Mesenchymal stem cell (in vitro differentiated cells and primary cell): ENCODE data around the gene HEXIM1.

Experiments used
- DNase-seq: peaks from one replicate; pipeline ENCODE4 v3.0.0-alpha.2; 2013
- H2AFZ ChIP-seq: one replicate; pipeline ENCODE4 v1.6.1; 2013; ENCODE audit warnings: low read depth, mild to moderate bottlenecking, control low read depth, inconsistent platforms, low read length, moderate library complexity
- H2AK5ac ChIP-seq: 2 replicates; pipeline ENCODE4 v1.6.1; 2013; ENCODE audit warnings: low read length, moderate library complexity, mild to moderate bottlenecking, inconsistent platforms; ENCODE audit not compliant: severe bottlenecking
- H2BK120ac ChIP-seq: one replicate; pipeline ENCODE4 v1.6.1; 2013; ENCODE audit warnings: low read depth, mild to moderate bottlenecking, inconsistent platforms, low read length, moderate library complexity
- H2BK12ac ChIP-seq, 2 experiments: one replicate each; pipeline ENCODE4 v1.6.1; 2013; ENCODE audit warnings: inconsistent platforms in 2 of 2, low read length in 2 of 2, mild to moderate bottlenecking in 2 of 2, moderate library complexity in 2 of 2, control low read depth in 1 of 2
- H2BK15ac ChIP-seq: one replicate; pipeline ENCODE4 v1.6.1; 2013; ENCODE audit warnings: mild to moderate bottlenecking, low read depth, inconsistent platforms; ENCODE audit not compliant: poor library complexity, severe bottlenecking
- H2BK5ac ChIP-seq: 2 replicates; pipeline ENCODE4 v1.6.1; 2013; ENCODE audit warnings: low read depth, mild to moderate bottlenecking, low read length, control low read depth, inconsistent platforms; ENCODE audit not compliant: poor library complexity, severe bottlenecking
- H3K14ac ChIP-seq, 2 experiments: one replicate each; pipeline ENCODE4 v1.6.1; 2013; ENCODE audit warnings: inconsistent platforms in 2 of 2, low read length in 2 of 2, control low read depth in 1 of 2, mild to moderate bottlenecking in 1 of 2, moderate library complexity in 1 of 2
- H3K18ac ChIP-seq, 2 experiments: one replicate each; pipeline ENCODE4 v1.6.1; 2013; ENCODE audit warnings: inconsistent platforms in 2 of 2, low read length in 2 of 2, control low read depth in 1 of 2, low read depth in 1 of 2, mild to moderate bottlenecking in 1 of 2
- H3K23ac ChIP-seq, 2 experiments: one replicate each; pipeline ENCODE4 v1.6.1; 2013; ENCODE audit warnings: inconsistent platforms in 2 of 2, low read length in 2 of 2, mild to moderate bottlenecking in 2 of 2, moderate library complexity in 2 of 2, control low read depth in 1 of 2
- H3K27ac ChIP-seq: 2 replicates; pipeline ENCODE4 v1.5.1; 2013; ENCODE audit warnings: mild to moderate bottlenecking, moderate library complexity, low read length, control low read depth, inconsistent platforms; ENCODE audit not compliant: poor library complexity, severe bottlenecking
- H3K27me3 ChIP-seq, 2 experiments: 2 replicates each; pipeline versions ENCODE4 v1.6.1 to v1.7.0; 2013; ENCODE audit warnings: low read length in 2 of 2, mild to moderate bottlenecking in 2 of 2, moderate library complexity in 2 of 2, control low read depth in 1 of 2, inconsistent platforms in 1 of 2; ENCODE audit not compliant: control insufficient read depth in 1 of 2, insufficient read depth in 1 of 2
- H3K36me3 ChIP-seq, 2 experiments: 2 replicates each; pipeline versions ENCODE4 v1.6.1 to v1.7.0; 2013; ENCODE audit warnings: low read length in 2 of 2, control low read depth in 1 of 2, inconsistent platforms in 1 of 2, low read depth in 1 of 2, mild to moderate bottlenecking in 1 of 2; ENCODE audit not compliant: insufficient read depth in 2 of 2, control insufficient read depth in 1 of 2
- H3K4ac ChIP-seq, 2 experiments: one replicate each; pipeline ENCODE4 v1.6.1; 2013; ENCODE audit warnings: inconsistent platforms in 2 of 2, low read length in 2 of 2, mild to moderate bottlenecking in 2 of 2, moderate library complexity in 2 of 2, control low read depth in 1 of 2, low read depth in 1 of 2
- H3K4me1 ChIP-seq: 2 replicates; pipeline ENCODE4 v1.6.1; 2013; ENCODE audit warnings: low read depth, low read length, control low read depth; ENCODE audit not compliant: control insufficient read depth, insufficient read depth
- H3K4me2 ChIP-seq: 2 replicates; pipeline ENCODE4 v1.6.1; 2013; ENCODE audit warnings: low read length, mild to moderate bottlenecking, inconsistent platforms; ENCODE audit not compliant: poor library complexity, severe bottlenecking
- H3K4me3 ChIP-seq, 2 experiments: 2 replicates each; pipeline versions ENCODE4 v1.5.1 to v1.7.0; 2013; ENCODE audit warnings: low read length in 2 of 2, mild to moderate bottlenecking in 2 of 2, control low read depth in 1 of 2, low read depth in 1 of 2; ENCODE audit not compliant: insufficient read depth in 1 of 2
- H3K79me1 ChIP-seq: replicated peaks from 2 replicates; pipeline ENCODE4 v1.6.1; 2013; ENCODE audit warnings: mild to moderate bottlenecking, control low read depth, low read length, inconsistent platforms; ENCODE audit not compliant: poor library complexity, severe bottlenecking
- H3K9ac ChIP-seq: 2 replicates; pipeline ENCODE4 v1.7.0; 2013; ENCODE audit warnings: mild to moderate bottlenecking, low read length, moderate library complexity
- H3K9me3 ChIP-seq: 2 replicates; pipeline ENCODE4 v1.7.0; 2013; ENCODE audit warnings: mild to moderate bottlenecking, low read length; ENCODE audit not compliant: control insufficient read depth
- H4K8ac ChIP-seq: one replicate; pipeline ENCODE4 v1.6.1; 2013; ENCODE audit warnings: inconsistent platforms, mild to moderate bottlenecking, low read length, moderate library complexity
- H4K91ac ChIP-seq: one replicate; pipeline ENCODE4 v1.6.1; 2013; ENCODE audit warnings: mild to moderate bottlenecking, low read length, inconsistent platforms
- WGBS: methylation state at CpG from one replicate; pipeline ENCODE4 v1.1.7; 2013; ENCODE audit warnings: mixed read lengths; 5-methylcytosine and 5-hydroxymethylcytosine counted together

HEXIM1 gene

GRCh38 chr17:45117334-45117733 is 30.9 kb upstream of the HEXIM1 start:
- H3K4me2 ChIP-seq, result no peak overlapping the region
- no peak overlapping the region for H3K23ac ChIP-seq
- H3K27me3 ChIP-seq, result no peaks in the 10 kb centered on the region
- H3K4me3 ChIP-seq, result no peak overlapping the region
- peaks cover 51 to 79% of the 10 kb centered on the region in 2 experiments for H3K36me3 ChIP-seq
- no peak overlapping the region for H3K14ac ChIP-seq
- no peak overlapping the region for H4K91ac ChIP-seq
- H2AFZ ChIP-seq, result no peak overlapping the region
- WGBS, result 95% methylated on average over 4 of the region's 4 CpGs
- H2AK5ac ChIP-seq, result no peak overlapping the region
- H2BK15ac ChIP-seq, result no peak overlapping the region
- DNase-seq, result no peak
- H4K8ac ChIP-seq, result no peak overlapping the region
- no peak overlapping the region for H3K9ac ChIP-seq
- H3K27ac ChIP-seq, result no peak overlapping the region
- H2BK120ac ChIP-seq, result no peak overlapping the region
- H3K4me1 ChIP-seq, result peaks cover 32% of the 10 kb centered on the region
- no peak overlapping the region for H2BK12ac ChIP-seq
- H3K79me1 ChIP-seq, result peaks cover 43% of the 10 kb centered on the region
- no peak overlapping the region for H3K4ac ChIP-seq
- no peaks in the 10 kb centered on the region for H3K9me3 ChIP-seq
- H3K18ac ChIP-seq, result no peak overlapping the region
- no peak overlapping the region for H2BK5ac ChIP-seq

GRCh38 chr17:45117848-45118646 is 30.2 kb upstream of the HEXIM1 start:
- Histone ChIP-seq H3K79me1 (peaks cover 39% of the 10 kb centered on the region), H3K9me3 (no peaks in the 10 kb centered on the region), H3K4me3 (no peak overlapping the region), H3K36me3 (peaks cover 44 to 72% of the 10 kb centered on the region in 2 experiments), H3K4me2 (no peak overlapping the region), H3K18ac (no peak overlapping the region), H3K4me1 (peaks cover 28% of the 10 kb centered on the region), H3K23ac (peak overlapping the region in 1 of 2 experiments; percentile 9), H2BK5ac (no peak overlapping the region), H2AK5ac (no peak overlapping the region), H3K27ac (no peak overlapping the region), H2AFZ (no peak overlapping the region), H2BK12ac (no peak overlapping the region), H4K91ac (no peak overlapping the region), H2BK120ac (no peak overlapping the region), H3K14ac (no peak overlapping the region), H3K4ac (no peak overlapping the region), H3K27me3 (no peaks in the 10 kb centered on the region), H2BK15ac (no peak overlapping the region), H3K9ac (no peak overlapping the region), H4K8ac (no peak overlapping the region)
- no peak for DNase-seq
- 96% methylated on average over 19 of the region's 20 CpGs for WGBS

- Histone ChIP-seq H2BK12ac (no peak overlapping the region), H2BK15ac (no peak overlapping the region), H3K79me1 (peaks cover 38% of the 10 kb centered on the region), H3K27ac (no peak overlapping the region), H3K14ac (no peak overlapping the region), H3K4ac (no peak overlapping the region), H3K4me2 (no peak overlapping the region), H3K27me3 (no peaks in the 10 kb centered on the region), H3K9ac (no peak overlapping the region), H3K36me3 (peaks cover 38 to 65% of the 10 kb centered on the region in 2 experiments), H4K8ac (no peak overlapping the region), H2BK120ac (no peak overlapping the region), H2AK5ac (no peak overlapping the region), H3K18ac (no peak overlapping the region), H2BK5ac (no peak overlapping the region), H2AFZ (no peak overlapping the region), H4K91ac (no peak overlapping the region), H3K23ac (peak overlapping the region in 1 of 2 experiments; percentile 9), H3K4me3 (no peak overlapping the region), H3K9me3 (no peaks in the 10 kb centered on the region), H3K4me1 (peaks cover 28% of the 10 kb centered on the region)
- WGBS, result 95% methylated on average over 23 of the region's 23 CpGs
- no peak for DNase-seq
Observed at GRCh38 chr17:45118691-45119090, 29.6 kb upstream of the HEXIM1 start.

- no peak overlapping the region for H2AFZ ChIP-seq
- H3K23ac ChIP-seq, result no peak overlapping the region
- no peak overlapping the region for H2AK5ac ChIP-seq
- no peak overlapping the region for H4K91ac ChIP-seq
- no peak overlapping the region for H3K9ac ChIP-seq
- peak overlapping the region in 1 of 2 experiments; percentile 69 for H3K4me3 ChIP-seq
- H2BK15ac ChIP-seq, result no peak overlapping the region
- no peak overlapping the region for H3K18ac ChIP-seq
- peaks cover 39% of the 10 kb centered on the region for H3K79me1 ChIP-seq
- H3K14ac ChIP-seq, result no peak overlapping the region
- H3K4me2 ChIP-seq, result no peak overlapping the region
- peaks cover 33 to 56% of the 10 kb centered on the region in 2 experiments for H3K36me3 ChIP-seq
- no peak overlapping the region for H4K8ac ChIP-seq
- no peak overlapping the region for H3K27ac ChIP-seq
- H2BK5ac ChIP-seq, result no peak overlapping the region
- no peak for DNase-seq
- no peak overlapping the region for H2BK120ac ChIP-seq
- H3K27me3 ChIP-seq, result no peaks in the 10 kb centered on the region
- no peaks in the 10 kb centered on the region for H3K9me3 ChIP-seq
- peaks cover 32% of the 10 kb centered on the region for H3K4me1 ChIP-seq
- WGBS, result 92% methylated on average over 8 of the region's 8 CpGs
- no peak overlapping the region for H3K4ac ChIP-seq
- no peak overlapping the region for H2BK12ac ChIP-seq
Observed at GRCh38 chr17:45119964-45120363, 28.3 kb upstream of the HEXIM1 start.
